Endothelial cell of umbilical vein (primary cell): ENCODE measurements around the gene SSR2. TPM values are rescaled to one million over a fixed set of nuclear protein-coding genes. Genes with fewer than 3 reads are reported as not detected.

Source experiments
- BruUV-seq: library from RNA; stranded (reverse); fragments of 400-500 nt; replicated peaks from 2 replicates; lab custom pipeline; 2021; lab: Mats Ljungman, UMichigan
- CTCF ChIA-PET: fragments of 300-600, 350-600 bp; sonication (Branson Sonifier 250); formaldehyde crosslinking; loops from one replicate; lab custom pipeline; 2021; ENCODE audit warnings: antibody characterized with exemption, inconsistent platforms; lab: Charles Lee
- POLR2A ChIA-PET: fragments of 300-600, 350-600 bp; sonication (Branson Sonifier 250); formaldehyde crosslinking; loops from one replicate; lab custom pipeline; 2021; ENCODE audit warnings: antibody characterized with exemption, inconsistent platforms; lab: Charles Lee
- DNase-seq: peaks from one replicate; pipeline ENCODE4 v3.0.0-alpha.2; 2011; ENCODE audit warnings: low read depth, low spot score
- FAIRE-seq: peaks from 2 replicates; lab custom pipeline; 2011; peaks lifted over from hg19 to GRCh38; lab: Jason Lieb, UNC
- H2AFZ ChIP-seq: 2 replicates; pipeline ENCODE4 v1.6.0; 2012; ENCODE audit warnings: low read depth, low read length, control low read depth, inconsistent platforms
- H3K27ac ChIP-seq: 2 replicates; pipeline ENCODE4 v1.5.1; 2011; ENCODE audit warnings: low read depth, mild to moderate bottlenecking, control low read depth, low read length, moderate library complexity; ENCODE audit not compliant: insufficient read depth
- H3K27me3 ChIP-seq, 2 experiments: 2 replicates each; pipeline versions ENCODE4 v1.6.0 to v1.6.1; 2011; ENCODE audit warnings: low read length in 2 of 2, mixed read lengths in 1 of 2; ENCODE audit not compliant: control insufficient read depth in 2 of 2, insufficient read depth in 2 of 2
- H3K36me3 ChIP-seq, 2 experiments: 2 replicates in 1 of 2; 3 replicates in 1 of 2; pipeline ENCODE4 v1.5.1; 2011; ENCODE audit warnings: low read length in 2 of 2, mild to moderate bottlenecking in 1 of 2, moderate library complexity in 1 of 2; ENCODE audit not compliant: control insufficient read depth in 2 of 2, insufficient read depth in 2 of 2; ENCODE audit errors: extremely low read depth in 1 of 2
- H3K4me1 ChIP-seq: 3 replicates; pipeline ENCODE4 v1.5.1; 2011; ENCODE audit warnings: mild to moderate bottlenecking, low read length; ENCODE audit not compliant: control insufficient read depth, insufficient read depth; ENCODE audit errors: extremely low read depth
- H3K4me2 ChIP-seq: 2 replicates; pipeline ENCODE4 v1.6.1; 2011; ENCODE audit warnings: low read length, control low read depth, mixed read lengths; ENCODE audit not compliant: insufficient read depth
- H3K4me3 ChIP-seq, 3 experiments: fragments of 200-600 bp in 1 of 3; sonication (generic), shearing (Covaris generic) in 1 of 3; replicated peaks in 1 of 3; 2 replicates each; pipeline ENCODE4 v1.5.1; 2011 to 2016; ENCODE audit warnings: control low read depth in 3 of 3, low read length in 3 of 3, mild to moderate bottlenecking in 2 of 3, inconsistent platforms in 1 of 3, low read depth in 1 of 3, moderate library complexity in 1 of 3; ENCODE audit not compliant: insufficient read depth in 1 of 3
- H3K79me2 ChIP-seq: 2 replicates; pipeline ENCODE4 v1.6.0; 2012; ENCODE audit warnings: low read length, inconsistent platforms; ENCODE audit not compliant: control insufficient read depth, insufficient read depth
- H3K9ac ChIP-seq: replicated peaks from 2 replicates; pipeline ENCODE3; 2011; ENCODE audit warnings: low read length, control low read depth; ENCODE audit not compliant: insufficient read depth; ENCODE audit errors: extremely low read depth
- H3K9me1 ChIP-seq: replicated peaks from 3 replicates; pipeline ENCODE4 v1.6.0; 2011; ENCODE audit warnings: mild to moderate bottlenecking, low read length; ENCODE audit not compliant: control insufficient read depth, insufficient read depth; ENCODE audit errors: extremely low read depth
- H3K9me3 ChIP-seq: replicated peaks from 2 replicates; pipeline ENCODE4 v1.5.1; 2012; ENCODE audit warnings: low read length, inconsistent platforms; ENCODE audit not compliant: control insufficient read depth, insufficient read depth
- H4K20me1 ChIP-seq: replicated peaks from 2 replicates; pipeline ENCODE3; 2011; ENCODE audit warnings: mild to moderate bottlenecking, low read length; ENCODE audit not compliant: control insufficient read depth, insufficient read depth; ENCODE audit errors: extremely low read depth
- FOS ChIP-seq: IDR thresholded peaks from 2 replicates; pipeline ENCODE4 v1.6.1; 2011; ENCODE audit warnings: mild to moderate bottlenecking, low read length, moderate library complexity, borderline replicate concordance; ENCODE audit not compliant: insufficient read depth
- GATA2 ChIP-seq: IDR thresholded peaks from 2 replicates; pipeline ENCODE4 v1.7.0; 2011; ENCODE audit warnings: low read depth, mild to moderate bottlenecking, moderate library complexity, mixed read lengths, low read length; ENCODE audit not compliant: insufficient read length, insufficient read depth
- JUN ChIP-seq: IDR thresholded peaks from 2 replicates; pipeline ENCODE4 v1.6.1; 2011; ENCODE audit warnings: borderline replicate concordance, low read depth; ENCODE audit not compliant: insufficient read length, insufficient read depth
- MYC ChIP-seq: IDR thresholded peaks from one replicate; pipeline ENCODE4 v1.6.1; 2011; ENCODE audit warnings: mild to moderate bottlenecking, low read depth, low read length
- POLR2A ChIP-seq: IDR thresholded peaks from 2 replicates; pipeline ENCODE4 v1.6.1; 2012; ENCODE audit warnings: low read depth, mild to moderate bottlenecking, control low read depth, low read length
- dilution Hi-C: fragments of 300-500 bp; cut with MboI; formaldehyde crosslinking; loops from one replicate; pipeline ENCODE4 v1.15.0; 2019; ENCODE audit warnings: low sequenced_read_pairs; ENCODE audit not compliant: extremely low pct_ligation_motif_present
- intact Hi-C: fragments of 100-400 bp; cut with micrococcal nuclease; formaldehyde crosslinking; loops from one replicate; pipeline ENCODE4 v1.10.0; 2022
- polyA plus RNA-seq, 4 experiments: library from polyadenylated mRNA; depleted of rRNA in 3 of 4; stranded (reverse) in 3 of 4; unstranded in 1 of 4; fragments of >200 nt; gene quantifications; 2 replicates each; pipeline versions ENCODE4 v1.2.1 to v1.2.3, GENCODE V29; 2011 to 2012; ENCODE audit warnings: missing spikeins in 1 of 4
- total RNA-seq: library from RNA; stranded (reverse); gene quantifications from 2 replicates; pipeline ENCODE4 v1.2.3, GENCODE V29; 2021
- TF ChIP-seq, protein P1 (sequence below): IDR thresholded peaks from 2 replicates; pipeline ENCODE4 v1.6.1; 2011; ENCODE audit not compliant: insufficient read depth, insufficient read length
- TF ChIP-seq, protein P2 (sequence below), 2 donors: IDR thresholded peaks; 1 replicate in 1 of 2; 2 replicates in 1 of 2; pipeline ENCODE4 v1.5.1; 2011; ENCODE audit warnings: low read length in 2 of 2, mild to moderate bottlenecking in 2 of 2, moderate library complexity in 2 of 2, control low read depth in 1 of 2, inconsistent platforms in 1 of 2, low read depth in 1 of 2; ENCODE audit not compliant: insufficient read depth in 1 of 2; ENCODE audit errors: extremely low read depth in 1 of 2

SSR2 gene
- total and polyA plus RNA-seq, 2 donors (not counting 3 experiments of a cell fraction or from before 2014, with no cell fraction given): 362 to 1,787 TPM

DNA sequence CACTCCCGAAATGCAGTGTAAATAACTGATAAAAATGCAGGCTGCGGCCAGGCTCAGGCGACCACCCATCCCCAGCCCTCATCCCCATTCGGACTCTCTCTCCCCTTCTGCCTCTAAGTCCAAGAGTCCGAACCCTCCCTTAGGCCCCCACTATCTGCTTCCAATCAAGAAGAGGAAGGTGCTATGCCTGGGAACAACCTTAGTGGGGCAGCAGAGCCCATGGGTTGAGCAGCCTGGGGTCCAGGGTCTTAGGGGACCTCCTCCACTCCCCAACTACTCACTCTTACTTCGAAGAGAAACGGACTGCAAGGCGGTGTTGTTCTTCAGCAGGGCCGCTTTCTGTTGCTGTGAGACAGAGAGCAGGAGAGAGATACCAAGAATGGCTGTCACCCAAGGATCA lies 54.6 kb downstream of the SSR2 start:
- intact Hi-C loops: loop anchor here (10.0 kb wide), 1 partner anchor 169 kb away; no protein-coding TSS in a partner anchor
- Histone ChIP-seq H3K4me1 (peaks cover 63% of the 10 kb centered on the region), H3K4me3 (no peak overlapping the region), H3K27me3 (no peaks in the 10 kb centered on the region), H3K79me2 (peaks cover 47% of the 10 kb centered on the region), H4K20me1 (no peaks in the 10 kb centered on the region), H3K9me3 (no peaks in the 10 kb centered on the region), H3K9me1 (no peaks in the 10 kb centered on the region), H2AFZ (no peak overlapping the region), H3K36me3 (peaks cover 17 to 40% of the 10 kb centered on the region in 2 experiments), H3K9ac (no peak overlapping the region), H3K4me2 (no peak overlapping the region), H3K27ac (no peak overlapping the region)
- ChIA-PET POLR2A (no interaction called here), CTCF (interaction anchor here (1.3 to 5.5 kb wide), 8 partner anchors 9 to 28 kb away, joined by 3 to 41 read pairs (median 8); partner anchors contain the start of gene ARHGEF2)
- FAIRE-seq: no peak
- DNase-seq: no peak
- dilution Hi-C loops: no loop called here
- no TSS peak for BruUV-seq
- TF ChIP-seq, protein P1, sequence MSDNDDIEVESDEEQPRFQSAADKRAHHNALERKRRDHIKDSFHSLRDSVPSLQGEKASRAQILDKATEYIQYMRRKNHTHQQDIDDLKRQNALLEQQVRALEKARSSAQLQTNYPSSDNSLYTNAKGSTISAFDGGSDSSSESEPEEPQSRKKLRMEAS: no peak
- TF ChIP-seq, protein P2, sequence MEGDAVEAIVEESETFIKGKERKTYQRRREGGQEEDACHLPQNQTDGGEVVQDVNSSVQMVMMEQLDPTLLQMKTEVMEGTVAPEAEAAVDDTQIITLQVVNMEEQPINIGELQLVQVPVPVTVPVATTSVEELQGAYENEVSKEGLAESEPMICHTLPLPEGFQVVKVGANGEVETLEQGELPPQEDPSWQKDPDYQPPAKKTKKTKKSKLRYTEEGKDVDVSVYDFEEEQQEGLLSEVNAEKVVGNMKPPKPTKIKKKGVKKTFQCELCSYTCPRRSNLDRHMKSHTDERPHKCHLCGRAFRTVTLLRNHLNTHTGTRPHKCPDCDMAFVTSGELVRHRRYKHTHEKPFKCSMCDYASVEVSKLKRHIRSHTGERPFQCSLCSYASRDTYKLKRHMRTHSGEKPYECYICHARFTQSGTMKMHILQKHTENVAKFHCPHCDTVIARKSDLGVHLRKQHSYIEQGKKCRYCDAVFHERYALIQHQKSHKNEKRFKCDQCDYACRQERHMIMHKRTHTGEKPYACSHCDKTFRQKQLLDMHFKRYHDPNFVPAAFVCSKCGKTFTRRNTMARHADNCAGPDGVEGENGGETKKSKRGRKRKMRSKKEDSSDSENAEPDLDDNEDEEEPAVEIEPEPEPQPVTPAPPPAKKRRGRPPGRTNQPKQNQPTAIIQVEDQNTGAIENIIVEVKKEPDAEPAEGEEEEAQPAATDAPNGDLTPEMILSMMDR (IDR thresholded peaks at IDR 0.05; ENCODE audit: extremely low read depth in 1 of 2, insufficient read depth in 1 of 2, low read depth in 1 of 2, low read length in 2 of 2): peak; percentile 8 to 38
- TF ChIP-seq MYC (no peak), JUN (no peak), GATA2 (no peak), POLR2A (no peak), FOS (no peak)
